Neural cell (in vitro differentiated cells): ENCODE measurements around the gene GPR152.

ENCODE experiments used
- EZH2 ChIP-seq: fragments of 200-600, 300-800 bp; shearing (Covaris generic), sonication (generic); IDR thresholded peaks from 2 replicates; pipeline ENCODE4 v1.6.1; 2014; ENCODE audit warnings: antibody characterized with exemption, low read length, borderline replicate concordance, mild to moderate bottlenecking; ENCODE audit not compliant: insufficient read depth, poor library complexity, severe bottlenecking
- POLR2AphosphoS5 ChIP-seq: IDR thresholded peaks from 2 replicates; pipeline ENCODE4 v1.6.1; 2012
- SMC3 ChIP-seq: fragments of 450-650 bp; conservative IDR thresholded peaks from 2 replicates; pipeline ENCODE4 v1.6.1; 2014; ENCODE audit warnings: antibody characterized with exemption, mild to moderate bottlenecking, moderate library complexity; ENCODE audit not compliant: poor library complexity
- TF ChIP-seq, protein P1 (sequence below): IDR thresholded peaks from 2 replicates; pipeline ENCODE4 v1.6.1; 2012; ENCODE audit warnings: borderline replicate concordance
- TF ChIP-seq, protein P2 (sequence below): fragments of 450-650 bp; IDR thresholded peaks from 2 replicates; pipeline ENCODE4 v1.5.1; 2014; ENCODE audit warnings: antibody characterized with exemption, mild to moderate bottlenecking, moderate library complexity; ENCODE audit not compliant: poor library complexity, severe bottlenecking

DNA sequence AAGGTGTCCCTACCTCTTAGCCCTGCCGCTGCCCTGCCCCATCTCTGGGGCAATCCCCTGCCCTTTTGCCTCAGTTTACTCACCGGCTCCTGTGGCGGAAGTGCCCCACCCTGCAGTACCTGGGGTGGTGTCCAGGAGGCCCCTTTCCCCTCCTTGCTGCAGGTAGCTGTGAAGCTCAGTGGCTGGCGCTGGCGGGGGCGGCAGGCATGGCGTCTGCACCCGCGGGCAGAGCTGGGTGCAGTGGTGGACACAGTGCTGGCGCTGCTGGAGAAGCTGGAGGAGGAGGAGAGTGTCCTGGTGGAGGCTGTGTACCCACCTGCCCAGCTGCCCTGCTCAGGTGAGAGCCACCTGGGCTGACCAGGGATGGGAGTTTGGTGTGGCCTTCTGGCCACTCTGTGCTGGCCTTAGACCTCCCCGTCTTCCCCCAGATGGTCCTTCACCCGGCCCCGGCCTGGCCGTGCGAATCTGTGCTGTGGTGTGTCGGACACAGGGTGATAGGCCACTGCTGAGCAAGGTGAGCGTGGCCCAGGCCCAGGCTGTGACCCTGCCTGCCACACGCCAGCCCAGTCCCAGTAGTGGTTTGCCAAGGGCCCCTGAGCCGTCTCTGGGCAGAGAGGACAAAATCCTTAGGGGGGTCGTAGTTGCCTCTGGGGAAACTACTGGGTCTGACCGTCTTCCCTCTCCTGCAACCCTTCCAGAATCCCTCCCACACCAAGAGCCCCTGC lies 33.0 kb downstream of the GPR152 start:
- TF ChIP-seq, protein P1, sequence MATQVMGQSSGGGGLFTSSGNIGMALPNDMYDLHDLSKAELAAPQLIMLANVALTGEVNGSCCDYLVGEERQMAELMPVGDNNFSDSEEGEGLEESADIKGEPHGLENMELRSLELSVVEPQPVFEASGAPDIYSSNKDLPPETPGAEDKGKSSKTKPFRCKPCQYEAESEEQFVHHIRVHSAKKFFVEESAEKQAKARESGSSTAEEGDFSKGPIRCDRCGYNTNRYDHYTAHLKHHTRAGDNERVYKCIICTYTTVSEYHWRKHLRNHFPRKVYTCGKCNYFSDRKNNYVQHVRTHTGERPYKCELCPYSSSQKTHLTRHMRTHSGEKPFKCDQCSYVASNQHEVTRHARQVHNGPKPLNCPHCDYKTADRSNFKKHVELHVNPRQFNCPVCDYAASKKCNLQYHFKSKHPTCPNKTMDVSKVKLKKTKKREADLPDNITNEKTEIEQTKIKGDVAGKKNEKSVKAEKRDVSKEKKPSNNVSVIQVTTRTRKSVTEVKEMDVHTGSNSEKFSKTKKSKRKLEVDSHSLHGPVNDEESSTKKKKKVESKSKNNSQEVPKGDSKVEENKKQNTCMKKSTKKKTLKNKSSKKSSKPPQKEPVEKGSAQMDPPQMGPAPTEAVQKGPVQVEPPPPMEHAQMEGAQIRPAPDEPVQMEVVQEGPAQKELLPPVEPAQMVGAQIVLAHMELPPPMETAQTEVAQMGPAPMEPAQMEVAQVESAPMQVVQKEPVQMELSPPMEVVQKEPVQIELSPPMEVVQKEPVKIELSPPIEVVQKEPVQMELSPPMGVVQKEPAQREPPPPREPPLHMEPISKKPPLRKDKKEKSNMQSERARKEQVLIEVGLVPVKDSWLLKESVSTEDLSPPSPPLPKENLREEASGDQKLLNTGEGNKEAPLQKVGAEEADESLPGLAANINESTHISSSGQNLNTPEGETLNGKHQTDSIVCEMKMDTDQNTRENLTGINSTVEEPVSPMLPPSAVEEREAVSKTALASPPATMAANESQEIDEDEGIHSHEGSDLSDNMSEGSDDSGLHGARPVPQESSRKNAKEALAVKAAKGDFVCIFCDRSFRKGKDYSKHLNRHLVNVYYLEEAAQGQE: no peak
- TF ChIP-seq, protein P2, sequence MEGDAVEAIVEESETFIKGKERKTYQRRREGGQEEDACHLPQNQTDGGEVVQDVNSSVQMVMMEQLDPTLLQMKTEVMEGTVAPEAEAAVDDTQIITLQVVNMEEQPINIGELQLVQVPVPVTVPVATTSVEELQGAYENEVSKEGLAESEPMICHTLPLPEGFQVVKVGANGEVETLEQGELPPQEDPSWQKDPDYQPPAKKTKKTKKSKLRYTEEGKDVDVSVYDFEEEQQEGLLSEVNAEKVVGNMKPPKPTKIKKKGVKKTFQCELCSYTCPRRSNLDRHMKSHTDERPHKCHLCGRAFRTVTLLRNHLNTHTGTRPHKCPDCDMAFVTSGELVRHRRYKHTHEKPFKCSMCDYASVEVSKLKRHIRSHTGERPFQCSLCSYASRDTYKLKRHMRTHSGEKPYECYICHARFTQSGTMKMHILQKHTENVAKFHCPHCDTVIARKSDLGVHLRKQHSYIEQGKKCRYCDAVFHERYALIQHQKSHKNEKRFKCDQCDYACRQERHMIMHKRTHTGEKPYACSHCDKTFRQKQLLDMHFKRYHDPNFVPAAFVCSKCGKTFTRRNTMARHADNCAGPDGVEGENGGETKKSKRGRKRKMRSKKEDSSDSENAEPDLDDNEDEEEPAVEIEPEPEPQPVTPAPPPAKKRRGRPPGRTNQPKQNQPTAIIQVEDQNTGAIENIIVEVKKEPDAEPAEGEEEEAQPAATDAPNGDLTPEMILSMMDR: no peak
- no peak for TF ChIP-seq POLR2AphosphoS5
- TF ChIP-seq SMC3: no peak
- TF ChIP-seq EZH2: no peak
